GM15510 (cell line): ENCODE measurements around the gene NDUFA11.

Experiments
- POLR2A ChIP-seq: IDR thresholded peaks from 3 replicates; pipeline ENCODE4 v1.6.1; 2011; ENCODE audit warnings: borderline replicate concordance; ENCODE audit not compliant: insufficient read length; ENCODE audit errors: extremely low read depth

The NDUFA11 gene

DNA sequence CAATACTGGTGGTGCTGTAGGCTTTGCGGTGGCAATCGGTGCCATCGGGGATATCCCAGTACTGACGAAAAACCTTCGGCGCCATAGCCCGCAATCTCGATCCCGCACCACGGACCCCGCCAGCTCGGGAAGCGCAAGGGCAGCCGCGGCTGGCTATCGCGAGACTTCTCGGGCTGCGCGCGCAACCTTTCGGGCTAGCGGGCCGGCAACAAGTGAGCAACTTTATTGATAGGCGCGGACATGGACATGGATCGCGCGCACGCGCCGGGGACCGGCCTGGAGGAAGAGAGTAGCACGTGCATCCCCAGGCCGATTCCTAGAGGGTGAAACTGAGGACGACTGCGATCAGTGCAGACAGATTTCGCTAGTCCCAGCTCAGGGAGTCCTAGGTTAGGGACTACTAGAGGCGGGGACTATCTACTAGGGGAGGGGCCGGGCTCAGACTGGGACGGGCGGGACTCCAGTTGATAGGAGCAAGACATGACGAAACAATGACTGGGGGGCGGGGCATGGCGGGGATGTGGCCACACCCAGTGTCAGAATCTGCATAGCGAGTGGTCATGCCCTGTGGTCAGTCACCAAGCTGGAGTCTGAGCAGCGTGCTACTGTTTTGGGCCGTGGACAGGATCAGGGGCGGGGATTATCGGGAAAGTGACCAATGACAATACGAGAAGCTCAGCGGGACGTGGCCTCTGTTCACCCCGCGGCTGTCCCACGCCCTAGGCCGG lies at the start of gene NDUFA11:
NDUFA11 (minus strand) TSS at position 167 of the 728 bp plus-strand sequence; CDS start at position 85, 82 bp downstream.
- TF ChIP-seq POLR2A = peak; percentile 89

DNA sequence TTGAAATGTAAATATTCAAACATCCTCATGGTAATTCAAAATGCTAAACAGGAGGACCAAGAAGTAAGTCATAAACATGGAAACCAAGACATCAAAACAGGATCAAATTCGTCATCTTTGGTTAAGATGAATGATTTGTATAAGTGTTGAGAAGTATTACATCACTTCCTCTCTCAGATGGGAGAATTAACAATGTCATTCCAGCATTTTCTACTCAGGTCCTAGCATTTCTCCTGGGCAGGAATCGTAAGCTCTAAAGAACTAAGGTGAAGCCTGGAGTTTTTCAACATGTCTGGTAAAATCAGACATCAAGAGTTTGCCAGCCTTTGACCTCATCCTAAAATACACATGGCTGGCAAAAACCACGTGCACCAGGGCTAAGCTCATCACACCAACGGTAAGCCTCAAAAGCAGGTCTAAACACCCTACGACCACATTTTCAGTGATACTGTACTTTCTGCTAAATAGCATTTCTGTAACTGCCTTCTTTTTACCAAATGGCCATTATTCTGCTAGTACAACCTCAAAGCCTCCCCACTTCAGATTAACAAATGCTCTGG lies 49.5 kb upstream of the NDUFA11 start:
- TF ChIP-seq POLR2A = no peak

GRCh38 chr19:5952193-5953029 lies 48.8 kb upstream of the NDUFA11 start:
- TF ChIP-seq POLR2A = no peak

DNA sequence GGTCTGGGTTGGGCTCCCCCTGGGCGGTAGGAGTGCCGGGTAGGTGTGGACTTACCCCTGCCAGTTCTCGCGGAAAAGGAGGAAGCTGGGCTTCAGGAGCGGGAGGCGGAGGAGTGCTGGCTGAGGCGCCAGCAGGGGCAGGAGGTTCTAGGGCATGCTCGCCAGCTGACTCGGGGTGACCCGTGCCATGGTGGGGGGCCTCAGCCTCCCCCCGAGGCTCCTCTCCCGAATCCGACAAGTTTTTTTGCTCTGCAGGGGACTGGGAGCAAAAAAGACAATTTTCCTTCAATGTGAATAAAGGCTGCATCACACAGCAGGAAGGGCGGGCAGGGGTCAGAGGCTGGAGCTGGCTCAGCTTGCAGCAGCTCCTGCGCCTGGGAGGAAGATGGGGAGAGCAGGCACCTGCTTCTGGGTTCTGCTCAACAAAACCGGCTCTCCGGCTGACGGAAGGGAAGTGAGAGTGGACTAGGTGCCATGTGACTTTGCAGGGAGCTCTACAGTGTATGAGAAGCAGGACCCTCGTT lies 47.8 kb upstream of the NDUFA11 start:
- no peak for TF ChIP-seq POLR2A

DNA sequence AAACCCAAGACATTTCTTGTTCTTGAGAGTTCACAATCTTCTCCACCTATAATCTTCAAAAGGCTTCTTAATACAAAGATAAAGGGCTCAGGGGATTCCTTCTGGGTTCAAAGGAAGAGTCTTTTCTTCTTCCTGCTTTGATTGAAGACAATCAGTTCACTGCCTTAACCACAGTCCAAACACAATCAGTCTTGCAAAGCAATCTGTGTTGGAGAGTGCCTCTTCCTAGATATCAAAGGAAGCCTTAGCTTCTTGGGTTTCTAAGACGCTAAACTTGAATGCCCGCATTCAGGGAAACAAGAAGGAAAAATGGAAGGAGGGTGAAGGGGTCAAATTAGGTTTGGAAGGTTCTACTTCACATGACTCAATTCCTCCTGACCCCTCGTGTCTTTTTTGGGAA lies 47.2 kb upstream of the NDUFA11 start:
- TF ChIP-seq POLR2A = no peak

- TF ChIP-seq POLR2A = no peak
Observed at GRCh38 chr19:5949792-5950305, 46.3 kb upstream of the NDUFA11 start.

- TF ChIP-seq POLR2A = no peak
Observed at GRCh38 chr19:5948752-5949564, 45.4 kb upstream of the NDUFA11 start.

DNA sequence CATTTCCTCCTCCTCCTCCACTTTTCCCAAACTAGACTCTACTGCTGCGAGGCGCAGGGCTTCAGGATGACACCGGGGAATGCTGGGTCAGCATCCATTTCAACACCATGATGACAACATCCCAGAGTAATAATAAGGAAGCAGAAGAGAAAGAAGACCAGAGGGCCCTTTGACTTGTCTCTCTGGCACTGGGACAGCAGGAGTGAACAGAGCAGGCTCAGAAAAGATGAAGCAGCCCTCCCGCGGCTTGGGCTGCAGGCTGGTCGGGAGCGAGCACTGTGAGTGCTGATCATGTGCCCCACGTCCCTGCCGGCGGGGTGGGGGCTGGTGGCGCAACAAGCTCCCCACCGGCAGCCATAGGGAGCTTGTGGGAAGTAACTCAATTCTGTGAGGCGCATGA lies 43.8 kb upstream of the NDUFA11 start:
- no peak for TF ChIP-seq POLR2A

DNA sequence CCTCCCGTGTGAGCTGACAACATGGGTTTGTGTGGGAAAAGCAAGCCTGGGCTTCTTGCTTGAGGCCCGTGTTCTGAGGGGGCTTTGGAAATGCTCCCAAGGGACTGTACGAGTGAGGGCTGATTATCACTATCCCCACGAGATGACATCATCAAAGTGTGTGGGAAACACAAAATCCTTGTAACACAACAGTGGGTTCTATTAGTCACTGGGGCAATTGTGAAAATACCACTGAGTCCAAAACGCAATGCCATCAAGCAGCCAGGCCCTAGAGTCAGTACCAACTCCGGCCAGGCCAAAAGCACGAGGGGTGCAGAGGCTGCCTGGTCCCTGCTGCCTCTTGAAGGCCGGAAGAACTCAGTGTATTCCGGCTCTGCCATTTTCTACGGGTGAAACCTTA lies 40.0 kb upstream of the NDUFA11 start:
- TF ChIP-seq POLR2A = no peak

GRCh38 chr19:5943045-5943444 lies 39.5 kb upstream of the NDUFA11 start:
- no peak for TF ChIP-seq POLR2A

GRCh38 chr19:5941673-5942072 lies 38.1 kb upstream of the NDUFA11 start:
- TF ChIP-seq POLR2A = no peak

GRCh38 chr19:5940260-5941208 lies 36.9 kb upstream of the NDUFA11 start:
- TF ChIP-seq POLR2A = no peak

DNA sequence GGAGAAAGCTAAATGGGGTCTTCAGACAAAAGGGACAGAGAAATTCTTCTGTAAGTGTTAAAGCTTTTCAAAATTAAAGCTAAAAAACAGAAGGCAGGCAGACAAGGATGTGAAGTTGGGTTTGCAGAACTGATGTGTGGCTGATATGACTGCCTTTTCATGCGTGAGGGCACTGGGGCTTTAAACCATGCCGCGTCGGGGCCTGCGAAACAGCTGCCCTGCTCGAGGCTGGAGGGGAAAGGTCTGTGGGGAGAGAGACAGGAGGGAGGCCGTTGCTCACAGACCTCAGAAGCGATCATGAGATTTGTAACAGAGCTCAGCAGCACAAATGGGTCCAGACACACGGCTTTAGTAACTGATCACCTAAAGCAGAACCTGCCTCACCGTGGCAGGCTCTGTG lies 34.0 kb upstream of the NDUFA11 start:
- TF ChIP-seq POLR2A = no peak
